ENCODE measurements around the gene RILPL2.
"Not testable (repeated sequence)": the region's sequence is repeated elsewhere in the genome, so short reads cannot be mapped to it uniquely, and the experiment has no call there.

Gene RILPL2

DNA sequence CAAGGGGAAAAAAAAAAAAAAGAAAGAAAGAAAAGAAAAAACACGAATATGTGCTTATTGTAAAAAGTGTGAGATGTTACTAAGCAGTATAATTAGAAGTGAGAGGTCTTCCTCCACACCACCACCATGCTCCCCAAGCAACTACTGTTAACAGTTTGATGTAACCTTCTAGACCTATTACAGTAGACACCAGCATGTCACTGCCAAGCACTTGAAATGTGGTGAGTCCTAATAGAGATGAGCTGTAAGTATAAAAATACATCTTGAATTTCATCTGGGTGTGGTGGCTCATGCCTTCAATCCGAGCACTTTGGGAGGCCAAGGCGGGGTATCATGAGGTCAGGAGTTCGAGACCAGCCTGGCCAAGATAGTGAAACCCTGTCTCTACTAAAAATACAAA, 13.4 kb upstream of the RILPL2 start:
- DNase-seq (ENCODE audit: low read depth), result no peak

DNA sequence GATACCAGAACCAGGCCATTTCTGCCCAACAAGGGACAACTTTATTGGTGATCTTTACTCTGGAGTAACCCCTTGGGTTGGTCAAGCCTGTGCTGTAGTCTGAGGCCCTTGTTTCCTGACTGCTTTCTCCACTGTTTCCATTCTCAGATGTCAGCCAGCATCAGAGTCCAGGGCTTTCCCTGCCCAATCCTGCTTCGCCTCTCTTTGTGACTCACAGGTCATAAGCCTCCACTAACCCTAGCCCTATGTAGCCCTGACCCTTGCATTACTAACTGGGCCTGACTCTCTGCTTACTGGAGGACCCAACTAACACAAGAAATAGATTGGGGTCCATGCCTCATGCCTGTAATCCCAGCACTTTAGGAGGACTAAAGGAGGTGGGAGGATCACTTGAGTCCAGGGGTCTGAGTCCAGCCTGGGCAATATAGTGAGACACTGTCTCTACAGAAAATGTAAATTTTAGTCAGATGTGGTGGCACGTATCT, 12.8 kb upstream of the RILPL2 start:
- no peak for DNase-seq (ENCODE audit: low read depth)

DNA sequence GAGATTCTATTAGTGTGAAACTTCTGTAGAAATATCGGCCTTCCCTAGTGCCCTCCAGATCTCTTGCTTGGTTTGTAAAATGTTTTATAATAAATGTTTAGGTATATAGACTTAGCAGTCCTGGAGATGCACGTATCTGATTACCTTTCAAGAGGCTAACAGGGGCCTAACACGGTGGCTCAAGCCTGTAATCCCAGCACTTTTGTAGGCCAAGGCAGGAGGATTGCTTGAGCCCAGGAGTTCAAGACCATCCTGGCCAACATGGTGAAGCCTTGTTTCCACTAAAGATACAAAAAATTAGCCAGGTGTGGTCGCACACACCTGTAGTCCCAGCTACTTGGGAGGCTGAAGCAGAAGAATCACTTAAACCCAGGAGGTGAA, 9.8 kb upstream of the RILPL2 start:
- no peak for DNase-seq (ENCODE audit: low read depth)

DNA sequence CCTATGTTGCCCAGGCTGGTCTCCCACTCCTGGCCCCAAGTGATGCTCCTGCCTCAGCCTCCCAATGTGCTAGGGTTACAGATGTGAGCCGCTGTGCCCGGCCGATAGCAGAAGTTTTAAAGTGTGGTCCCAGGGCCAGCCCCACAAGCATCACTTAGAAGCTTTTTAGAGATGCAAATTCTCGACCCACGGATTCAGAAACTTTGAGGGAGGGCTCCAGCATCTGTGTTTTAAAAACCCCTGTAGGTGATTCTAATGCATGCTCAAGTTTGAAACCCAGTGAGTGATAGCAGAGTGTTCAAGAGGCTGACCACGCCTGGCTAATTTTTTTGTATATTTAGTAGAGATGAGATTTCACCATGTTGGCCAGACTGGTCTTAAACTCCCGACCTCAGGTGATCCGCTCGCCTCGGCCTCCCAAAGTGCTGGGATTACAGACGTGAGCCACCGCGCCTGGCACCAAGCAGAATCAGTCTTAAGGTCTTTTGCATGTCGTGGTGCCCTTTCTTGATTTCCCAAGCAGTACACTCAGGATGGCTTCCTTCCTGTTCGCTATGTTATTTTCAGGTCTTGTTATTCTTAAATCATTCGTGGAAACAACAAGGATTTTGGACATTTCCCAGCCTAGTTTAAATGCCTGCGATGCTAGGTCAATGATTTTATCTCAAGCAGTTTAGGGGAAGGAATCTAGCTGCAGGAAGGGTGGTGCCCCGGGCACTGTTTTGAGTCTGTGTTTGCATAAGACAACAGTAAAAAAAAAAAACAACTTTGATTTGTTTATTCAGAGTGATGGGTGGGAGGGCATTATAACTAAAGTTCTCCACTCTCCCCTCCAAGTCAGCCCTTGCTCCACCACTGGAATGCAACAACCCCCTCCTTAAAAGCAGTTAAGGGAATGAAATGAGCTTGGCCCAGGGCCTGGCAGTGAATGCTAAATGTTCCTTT, 9.2 kb upstream of the RILPL2 start:
- DNase-seq (ENCODE audit: low read depth), result no peak

DNA sequence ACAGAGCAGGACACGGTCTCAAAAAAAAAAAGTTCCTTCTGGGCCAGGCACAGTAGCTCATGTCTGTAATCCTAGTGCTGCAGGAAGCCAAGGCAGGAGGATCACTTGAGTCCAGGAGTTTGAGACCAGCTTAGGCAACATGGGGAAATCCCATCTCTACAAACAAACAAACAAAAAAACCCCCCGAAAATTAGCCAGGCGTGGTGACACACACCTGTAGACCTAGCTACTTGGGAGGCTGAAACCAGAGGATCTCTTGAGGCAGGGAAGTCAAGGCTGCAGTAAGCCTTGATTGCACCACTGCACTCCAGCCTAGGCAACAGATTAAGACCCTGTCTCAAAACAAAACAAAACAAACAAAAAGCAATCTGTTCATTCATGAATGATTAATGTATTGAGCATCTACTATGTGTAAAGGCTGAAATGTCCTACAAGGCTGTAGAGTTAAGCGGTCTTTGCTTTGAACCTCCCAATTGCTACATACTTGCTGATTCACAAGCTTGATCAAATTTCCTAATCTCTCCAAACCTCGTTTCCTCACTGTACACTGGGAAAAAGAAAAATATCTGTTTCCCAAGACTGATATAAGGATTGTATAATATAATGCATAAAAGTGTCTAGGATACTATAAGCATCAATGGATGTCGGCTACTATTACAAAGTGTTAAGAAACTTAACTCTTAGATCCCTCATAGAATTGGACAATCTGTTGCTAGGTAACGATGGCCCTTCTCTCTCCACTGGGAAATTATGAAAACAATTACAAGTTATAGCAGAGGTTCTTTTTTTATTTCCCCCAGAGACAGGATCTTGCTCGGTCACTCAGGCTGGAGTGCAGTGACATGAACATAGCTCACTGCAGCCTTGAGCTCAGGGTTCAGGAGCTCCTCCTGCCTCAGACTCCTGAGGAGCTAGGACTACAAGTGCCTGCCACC, 7.9 kb upstream of the RILPL2 start:
- DNase-seq (ENCODE audit: low read depth), result no peak

DNA sequence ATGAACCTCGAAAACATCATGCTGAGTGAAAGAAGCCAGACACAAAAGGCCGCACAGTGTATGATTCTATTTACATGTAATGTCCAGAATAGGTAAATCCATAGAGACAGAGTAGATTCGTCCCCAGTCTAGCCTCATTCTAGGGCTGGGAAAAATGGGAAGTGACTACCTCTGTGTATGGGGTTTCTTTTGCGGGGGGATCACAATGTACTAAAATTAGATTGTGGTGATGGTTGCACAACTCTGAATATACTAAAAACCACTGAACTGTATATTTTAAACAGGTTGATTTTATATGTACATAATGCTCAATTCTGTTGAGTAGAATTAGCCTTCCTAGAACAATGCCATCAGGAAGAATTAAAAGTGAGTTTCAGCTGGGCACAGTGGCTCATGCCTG, 6.3 kb upstream of the RILPL2 start:
- no peak for DNase-seq (ENCODE audit: low read depth)

DNA sequence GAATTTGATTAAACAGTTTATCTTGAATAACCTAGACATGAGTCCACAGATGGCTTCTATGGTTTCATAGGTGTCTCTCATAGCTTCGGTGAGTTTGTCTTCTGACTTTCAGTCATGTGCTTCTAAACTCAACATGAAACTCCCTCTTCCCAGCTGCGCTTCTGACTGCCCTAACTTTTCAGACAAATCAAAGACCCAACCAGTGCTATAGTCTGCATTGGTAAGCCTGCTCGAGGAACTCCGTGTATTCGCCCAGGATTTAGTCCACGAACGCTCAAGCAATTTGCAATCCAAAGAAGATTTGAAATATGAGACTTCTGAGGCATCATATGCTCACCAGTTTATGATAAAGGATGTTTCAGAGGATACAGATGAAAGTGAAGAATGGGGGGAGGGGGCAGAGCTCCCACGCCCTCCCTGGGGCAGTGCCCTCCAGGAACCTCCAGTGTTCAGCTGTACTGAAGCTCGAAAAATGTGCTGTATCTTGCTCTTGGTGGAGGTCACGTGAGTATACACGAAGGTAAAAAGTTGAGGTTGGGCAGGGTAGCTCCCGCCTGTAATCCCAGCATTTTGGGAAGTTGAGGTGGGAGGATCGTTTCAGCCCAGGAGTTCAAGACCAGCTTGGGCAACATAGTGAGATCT, 5.2 kb upstream of the RILPL2 start:
- no peak for DNase-seq (ENCODE audit: low read depth)

DNA sequence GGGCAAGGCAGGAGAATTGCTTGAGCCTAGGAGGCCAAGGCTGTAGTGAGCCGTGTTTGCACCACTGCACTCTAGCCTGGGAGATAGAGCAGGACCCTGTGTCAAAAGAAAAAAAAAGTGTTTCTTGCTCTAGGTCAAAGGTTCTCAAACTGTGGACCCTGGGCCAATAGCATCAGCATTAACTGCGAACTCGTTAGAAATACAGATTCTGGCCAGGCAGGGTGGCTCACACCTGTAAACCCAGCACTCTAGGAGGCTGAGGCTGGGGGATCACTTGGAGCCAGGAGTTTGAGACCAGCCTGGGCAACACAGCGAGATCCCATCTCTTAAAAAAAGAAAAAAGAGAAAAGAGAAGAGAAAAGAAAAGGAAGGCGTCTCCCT, 858 bp downstream of the RILPL2 start:
- DNase-seq (ENCODE audit: low read depth), result no peak

DNA sequence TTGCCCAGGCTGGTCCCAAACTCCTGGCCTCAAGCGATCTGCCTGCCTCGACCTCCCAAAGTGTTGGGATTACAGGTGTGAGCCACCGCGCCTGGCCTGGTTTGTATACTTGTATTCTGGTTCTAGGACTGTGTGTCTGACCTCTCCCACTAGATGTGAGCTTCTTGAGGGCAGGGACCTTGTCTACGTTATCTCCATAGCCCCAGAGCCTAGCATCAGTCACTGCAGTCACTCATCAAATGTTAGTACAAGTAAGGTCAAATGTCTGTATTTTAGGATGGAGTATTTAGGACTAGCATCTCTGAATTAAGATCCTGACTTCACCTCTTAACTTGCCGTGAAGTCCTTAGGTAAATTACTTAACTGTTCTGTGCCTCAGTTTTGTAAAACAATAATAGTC, 2.9 kb downstream of the RILPL2 start:
- DNase-seq (ENCODE audit: low read depth), result no peak

DNA sequence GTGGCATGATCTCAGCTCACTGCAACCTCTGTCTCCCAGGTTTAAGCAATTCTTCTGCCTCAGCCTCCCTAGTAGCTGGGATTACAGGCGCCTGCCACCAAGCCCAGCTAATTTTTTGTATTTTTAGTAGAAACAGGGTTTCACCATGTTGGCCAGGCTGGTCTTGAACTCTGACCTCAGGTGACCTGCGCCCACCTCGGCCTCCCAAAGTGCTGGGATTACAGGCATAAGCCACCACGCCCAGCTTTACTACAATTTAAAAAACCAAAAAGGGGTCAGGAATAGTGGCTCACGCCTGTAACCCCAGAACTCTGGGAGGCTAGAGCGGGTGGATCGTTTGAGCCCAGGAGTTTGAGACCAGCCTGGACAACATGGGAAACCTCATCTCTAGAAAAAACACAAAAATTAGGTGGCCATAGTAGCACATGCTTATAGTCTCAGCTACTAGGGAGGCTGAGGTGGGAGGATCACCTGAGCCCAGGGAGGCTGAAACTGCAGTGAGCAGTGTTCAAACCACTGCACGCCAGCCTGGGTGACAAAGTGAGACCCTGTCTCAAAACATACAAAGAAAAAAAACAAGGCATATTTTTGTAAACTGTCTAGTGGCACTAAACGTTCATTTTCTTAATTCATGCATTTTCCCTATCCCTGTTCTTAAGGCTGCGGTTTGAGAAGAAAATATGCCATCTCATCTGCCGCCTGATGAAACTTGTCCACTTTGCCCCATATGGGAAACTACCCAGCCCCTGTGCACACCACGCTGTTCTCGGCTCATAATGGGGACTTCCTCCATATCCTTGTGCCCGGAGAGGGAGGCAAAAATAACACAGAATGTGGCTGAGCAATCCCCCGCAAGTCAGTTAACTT, 4.3 kb downstream of the RILPL2 start:
- DNase-seq (ENCODE audit: low read depth), result peak; percentile 36

DNA sequence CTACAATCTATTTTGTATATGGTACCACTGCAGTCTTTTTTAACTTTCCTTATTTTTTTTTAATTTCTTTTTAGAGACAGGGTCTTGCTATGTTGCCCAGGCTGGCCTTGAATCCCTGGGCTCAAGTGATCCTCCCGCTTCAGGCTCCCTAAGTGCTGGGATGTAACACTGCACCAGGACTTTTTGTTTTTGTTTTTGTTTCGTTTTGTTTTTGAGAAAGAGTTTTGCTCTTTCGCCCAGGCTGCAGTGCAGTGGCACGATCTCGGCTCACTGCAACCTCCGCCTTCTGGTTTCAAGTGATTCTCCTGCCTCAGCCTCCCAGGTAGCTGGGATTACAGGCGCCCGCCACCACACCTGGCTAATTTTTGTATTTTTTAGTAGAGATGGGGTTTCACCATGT, 7.4 kb downstream of the RILPL2 start:
- not testable (repeated sequence) for DNase-seq (ENCODE audit: low read depth)

DNA sequence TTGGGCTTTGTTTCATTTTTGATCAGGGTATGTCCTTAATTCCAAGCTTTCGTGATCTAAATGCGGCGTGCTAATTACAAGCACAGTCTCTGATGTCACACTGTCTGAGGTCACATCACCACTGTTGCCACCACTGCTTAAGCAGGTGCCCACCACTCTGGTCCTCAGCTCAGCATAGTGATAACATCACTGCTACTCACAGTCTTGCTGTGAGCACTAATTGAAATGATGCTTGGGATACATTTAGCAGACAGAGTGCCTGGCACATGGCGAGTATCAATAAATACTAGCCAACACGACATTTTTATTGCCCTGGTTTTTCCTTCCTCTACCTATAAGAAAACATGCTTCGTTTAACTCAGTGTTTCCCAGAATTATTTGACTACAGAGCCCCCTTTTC, 7.9 kb downstream of the RILPL2 start:
- DNase-seq (ENCODE audit: low read depth), result no peak

DNA sequence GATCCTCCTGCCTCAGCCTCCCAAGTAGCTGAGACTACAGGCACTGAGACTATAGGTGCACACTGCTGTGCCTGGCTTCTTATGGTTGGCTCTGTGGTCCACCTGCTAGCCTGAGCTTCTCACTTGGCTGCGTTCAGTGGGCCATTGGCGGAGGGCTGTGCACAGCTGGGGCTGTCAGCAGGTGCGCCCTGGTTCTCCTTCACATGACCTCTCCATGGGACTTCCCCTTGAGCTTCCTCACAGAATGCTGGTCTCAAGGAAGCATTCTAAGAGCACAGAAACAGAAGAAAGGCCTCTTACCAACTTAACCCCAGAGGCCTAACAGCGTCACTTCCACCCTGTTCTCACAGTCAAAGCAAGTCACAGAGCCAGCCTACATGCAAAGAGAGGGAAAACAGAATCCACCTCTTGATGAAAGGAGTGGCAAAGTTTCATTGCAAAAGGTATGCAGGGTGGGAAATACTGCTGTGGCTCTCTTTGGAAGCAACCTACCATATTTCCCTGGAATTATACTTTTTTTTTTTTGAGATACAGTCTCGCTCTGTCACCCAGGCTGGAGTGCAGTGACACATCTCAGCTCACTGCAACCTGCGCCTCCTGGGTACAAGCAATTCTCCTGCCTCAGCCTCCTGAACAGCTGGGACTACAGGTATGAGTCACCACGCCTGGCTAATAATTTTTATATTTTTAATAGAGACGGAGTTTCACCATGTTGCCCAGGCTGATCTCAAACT, 9.3 kb downstream of the RILPL2 start:
- DNase-seq (ENCODE audit: low read depth), result no peak

DNA sequence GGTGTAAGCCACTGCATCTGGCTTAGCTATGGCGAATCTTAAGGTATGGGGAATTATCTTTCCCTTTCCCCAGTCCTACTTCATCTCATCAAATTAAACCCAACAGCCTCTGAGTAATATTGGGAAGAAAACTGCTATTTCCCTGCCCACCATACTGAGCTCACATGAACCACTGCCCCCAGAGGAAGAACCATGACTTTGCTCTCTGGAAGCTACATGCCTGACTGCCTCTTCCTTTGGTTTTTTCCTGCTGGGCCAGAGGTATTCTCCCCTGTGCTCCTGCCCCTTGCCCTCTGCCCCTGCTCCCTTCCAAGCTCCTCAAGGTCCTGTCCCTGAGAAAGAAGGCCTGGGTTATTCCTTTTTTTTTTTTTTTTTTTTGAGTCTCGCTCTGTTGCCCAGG, 15.2 kb downstream of the RILPL2 start:
- DNase-seq (ENCODE audit: low read depth), result no peak

DNA sequence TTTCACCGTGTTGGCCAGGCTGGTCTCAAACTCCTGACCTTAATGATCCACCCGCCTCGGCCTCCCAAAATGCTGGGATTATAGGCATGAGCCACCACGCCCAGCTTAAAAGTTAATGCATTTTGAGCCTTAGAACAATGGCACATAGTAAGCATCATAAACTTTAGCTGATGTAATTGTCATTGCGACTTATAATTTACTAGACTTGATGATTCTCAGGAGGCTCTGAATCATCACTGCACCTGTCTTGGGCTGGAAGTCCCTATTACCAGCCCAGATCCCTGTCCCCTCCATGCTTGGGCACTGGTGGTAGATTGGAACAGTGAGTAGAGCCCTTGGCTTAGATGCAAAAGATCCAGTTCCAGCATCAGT, 26.5 kb downstream of the RILPL2 start:
- DNase-seq (ENCODE audit: low read depth), result no peak

DNA sequence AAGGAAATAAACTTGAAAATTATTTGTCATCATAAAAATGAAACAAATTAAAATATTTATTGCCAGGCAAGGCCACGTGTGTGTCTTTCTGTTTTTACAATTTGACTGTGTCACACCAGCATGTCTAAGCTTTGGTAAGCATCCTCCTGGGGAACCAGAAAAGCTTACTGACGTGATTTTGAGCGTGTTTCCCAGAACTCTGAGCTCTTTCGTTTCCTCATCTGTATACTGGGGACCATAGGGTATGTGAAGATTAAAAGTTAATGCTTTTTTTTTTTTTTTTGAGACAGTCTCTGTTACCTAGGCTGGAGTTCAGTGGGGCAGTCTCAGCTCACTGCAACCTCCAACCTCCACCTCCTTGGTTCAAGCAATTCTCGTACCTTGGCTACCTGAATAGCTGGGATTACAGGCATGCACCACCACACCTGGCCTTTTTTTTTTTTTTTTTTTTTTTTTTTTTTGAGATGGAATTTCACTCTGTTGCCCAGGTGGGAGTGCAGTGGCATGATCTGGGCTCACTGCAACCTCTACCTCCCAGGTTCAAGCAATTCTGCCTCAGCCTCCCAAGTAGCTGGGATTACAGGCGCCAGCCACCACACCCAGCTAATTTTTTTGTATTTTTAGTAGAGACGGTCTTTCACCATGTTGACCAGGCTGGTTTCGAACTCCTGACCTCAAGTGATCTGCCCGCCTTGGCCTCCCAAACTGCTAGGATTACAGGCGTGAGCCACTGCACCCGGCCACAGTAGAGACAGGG, 27.0 kb downstream of the RILPL2 start:
- not testable (repeated sequence) for DNase-seq (ENCODE audit: low read depth)

DNA sequence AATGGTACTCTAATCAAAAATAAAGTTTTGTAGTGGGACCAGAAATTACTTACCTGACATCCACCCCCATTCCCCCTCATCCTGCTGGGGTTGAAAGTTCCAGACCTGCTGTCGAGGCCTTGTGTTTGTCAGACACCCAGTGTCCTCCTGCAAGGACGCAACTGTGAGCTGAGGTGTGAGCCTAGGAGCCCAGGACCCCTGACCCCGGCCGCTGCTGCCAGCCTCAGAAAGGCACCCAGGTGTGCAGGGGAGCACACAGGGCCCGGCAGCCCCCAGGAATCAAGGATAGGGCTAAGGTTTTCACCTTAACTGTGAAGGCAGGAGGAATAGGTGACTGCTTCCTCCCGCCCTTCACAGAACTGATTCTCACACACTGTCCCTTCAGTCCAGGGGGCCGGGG, 27.9 kb downstream of the RILPL2 start:
- DNase-seq (ENCODE audit: low read depth), result not testable (repeated sequence)

DNA sequence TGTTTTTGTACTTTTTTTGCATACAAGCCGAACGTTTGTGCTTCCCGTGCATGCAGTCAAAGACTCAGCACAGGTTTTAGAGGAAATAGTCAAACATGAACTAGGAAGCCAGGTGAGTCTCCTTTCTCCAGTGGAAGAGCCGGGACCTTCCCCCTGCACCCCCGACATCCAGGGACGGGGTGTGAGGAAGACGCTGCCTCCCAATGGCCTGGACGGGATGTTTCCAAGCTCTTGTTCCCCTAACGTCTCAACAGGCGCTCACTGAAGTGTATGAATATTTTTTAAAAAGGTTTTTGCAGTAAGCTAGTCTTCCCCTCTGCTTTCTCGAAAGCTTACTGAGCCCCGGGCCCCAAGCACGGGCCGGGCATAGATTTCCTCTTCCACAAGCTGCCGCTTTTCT, 28.6 kb downstream of the RILPL2 start:
- not testable (repeated sequence) for DNase-seq (ENCODE audit: low read depth)

DNA sequence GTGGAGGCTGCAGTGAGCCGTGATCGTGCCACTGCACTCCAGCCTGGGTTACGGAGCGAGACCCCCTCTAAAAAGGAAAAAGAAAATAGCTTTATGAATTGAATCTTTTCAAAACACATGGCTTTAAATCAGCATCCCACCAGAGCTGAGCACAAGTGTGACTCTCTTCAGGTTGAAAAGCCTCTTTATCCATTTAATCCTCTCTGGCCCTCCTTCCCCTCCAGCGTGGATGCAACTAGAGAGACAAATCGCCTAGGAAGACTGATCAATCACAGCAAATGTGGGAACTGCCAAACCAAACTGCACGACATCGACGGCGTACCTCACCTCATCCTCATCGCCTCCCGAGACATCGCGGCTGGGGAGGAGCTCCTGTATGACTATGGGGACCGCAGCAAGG, 29.2 kb downstream of the RILPL2 start:
- DNase-seq (ENCODE audit: low read depth), result not testable (repeated sequence)

DNA sequence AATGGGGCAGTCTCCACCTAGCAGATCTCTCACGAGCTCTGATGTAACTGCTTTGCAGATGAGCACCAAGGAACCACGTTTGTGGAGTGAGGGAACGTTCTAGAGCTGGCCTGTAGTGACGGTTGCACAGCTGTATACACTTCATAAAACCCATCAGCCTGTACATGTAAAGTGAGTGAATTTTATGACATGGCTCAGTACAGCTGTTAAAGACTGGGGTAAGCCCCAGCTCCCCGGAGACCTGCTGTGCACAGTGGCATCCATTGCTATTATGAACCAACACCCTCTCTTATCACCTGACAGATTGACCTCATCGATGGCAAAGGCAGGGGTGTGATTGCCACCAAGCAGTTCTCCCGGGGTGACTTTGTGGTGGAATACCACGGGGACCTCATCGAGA, 31.9 kb downstream of the RILPL2 start:
- DNase-seq (ENCODE audit: low read depth), result no peak

All from activated T-helper 9 cell treated with anti-CD3 and anti-CD28 coated beads, Interleukin-2, amount 50 U/mL, for 16 hours (primary cell).